Cerebellar nuclear complex (tissue), 1 donor: ENCODE results near the gene MLN.

Experiments
- DNase-seq, 2 experiments: peaks; one replicate each; lab custom pipeline; 2025; lab: John Stamatoyannopoulos, UW

MLN gene, protein sequence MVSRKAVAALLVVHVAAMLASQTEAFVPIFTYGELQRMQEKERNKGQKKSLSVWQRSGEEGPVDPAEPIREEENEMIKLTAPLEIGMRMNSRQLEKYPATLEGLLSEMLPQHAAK

DNA sequence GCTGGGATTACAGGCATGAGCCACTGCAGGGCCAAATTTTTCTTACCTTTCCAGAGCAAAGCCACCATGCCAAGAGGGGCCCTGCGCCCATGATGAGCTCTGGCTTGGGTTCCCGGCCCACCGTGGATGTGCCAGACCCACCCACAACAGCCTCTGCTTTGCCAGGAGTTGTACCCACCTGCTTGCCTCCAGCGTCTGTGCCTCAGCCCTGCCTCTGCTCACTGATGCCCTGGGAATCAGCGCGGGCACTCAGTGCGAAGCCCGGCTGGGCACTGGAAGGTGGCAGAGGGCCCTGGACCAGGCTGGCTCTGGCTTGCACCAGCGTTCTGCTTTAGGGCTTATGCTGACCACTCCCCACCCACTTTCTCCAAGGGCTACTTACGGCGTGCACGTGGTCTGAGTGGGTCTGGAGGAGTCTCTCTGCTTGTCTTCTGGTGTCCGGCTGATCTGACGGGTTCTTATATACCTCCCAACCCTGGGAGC, at the start of gene MLN:
MLN (minus strand) TSS at position 433 of the 483 bp plus-strand sequence. CDS start 2,840 bp downstream, outside the sequence.
- no peak for DNase-seq

GRCh38 chr6:33853026-33853425, 49.2 kb upstream of the MLN start:
- no peak for DNase-seq

- no peak for DNase-seq
Observed at GRCh38 chr6:33851959-33852358, 48.2 kb upstream of the MLN start.

- peak in 1 of 2 experiments; percentile 11 for DNase-seq
Observed at GRCh38 chr6:33850869-33851541, 47.2 kb upstream of the MLN start.

DNA sequence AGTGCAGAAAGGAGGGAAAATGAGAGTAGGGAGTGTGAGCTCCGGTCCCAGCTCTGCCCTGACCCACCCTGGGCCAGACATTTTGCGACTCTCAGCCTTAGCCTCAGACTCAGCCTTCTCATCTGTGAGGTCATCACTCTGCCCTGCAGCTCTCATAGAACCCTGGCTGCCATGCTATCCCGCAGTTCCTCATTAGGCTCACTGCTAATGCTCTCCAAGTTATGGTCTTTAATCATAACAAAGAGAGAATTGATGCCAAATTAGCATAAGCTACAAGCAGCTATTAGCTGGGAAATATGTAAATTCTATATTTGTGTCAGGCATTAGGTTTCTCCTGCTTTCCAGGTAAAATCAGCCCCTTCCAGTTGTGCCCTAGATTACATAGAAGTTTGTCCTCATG, 46.5 kb upstream of the MLN start:
- no peak for DNase-seq

DNA sequence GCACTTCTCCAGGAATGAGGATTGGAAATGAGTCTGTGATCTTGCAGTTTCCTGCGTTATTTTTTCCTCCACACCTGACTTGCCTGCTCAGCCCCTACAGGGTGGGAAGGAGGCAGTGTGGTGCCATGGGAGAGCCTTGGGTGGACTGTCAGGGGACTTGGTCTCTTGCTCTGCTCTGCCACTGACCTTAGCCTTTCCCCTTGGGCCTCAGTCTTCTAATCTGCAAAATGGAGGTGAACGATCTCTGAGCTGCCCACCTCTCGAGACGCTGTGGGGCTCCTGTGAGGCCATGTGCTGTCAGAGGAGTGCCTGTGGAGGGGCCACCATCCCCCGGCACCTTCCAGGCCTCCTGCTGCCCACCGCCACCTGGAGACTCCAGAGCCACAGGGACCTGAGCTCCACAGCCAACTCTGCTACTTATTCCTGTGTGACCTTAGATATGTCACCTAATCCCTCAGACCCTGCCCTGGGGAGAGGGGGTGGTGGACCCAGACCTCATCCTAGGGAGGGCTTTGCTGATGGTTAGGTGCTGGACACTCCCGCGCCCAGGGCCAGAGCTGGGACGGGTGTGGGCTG, 45.8 kb upstream of the MLN start:
- no peak for DNase-seq

- DNase-seq = no peak
Observed at GRCh38 chr6:33848484-33848883, 44.7 kb upstream of the MLN start.

DNA sequence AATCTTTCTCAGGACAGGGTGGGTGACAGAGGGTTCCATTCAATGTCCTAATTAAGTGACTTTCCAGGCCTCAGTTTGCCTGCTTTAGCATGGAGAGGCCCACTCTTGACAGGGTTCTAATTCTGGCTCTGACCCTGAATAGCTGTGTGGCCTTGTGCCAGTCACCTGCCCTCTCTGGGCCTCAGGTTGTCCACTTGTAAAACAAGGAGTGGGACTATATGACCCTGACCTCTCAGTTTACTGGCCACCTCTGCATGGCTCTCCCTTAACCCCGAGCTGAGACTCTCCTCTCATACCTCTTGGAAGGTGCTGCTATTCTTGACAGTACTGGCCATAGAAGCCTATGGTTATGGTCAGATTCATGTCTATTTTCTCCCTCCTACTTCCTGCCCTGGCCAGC, 44.1 kb upstream of the MLN start:
- no peak for DNase-seq

DNA sequence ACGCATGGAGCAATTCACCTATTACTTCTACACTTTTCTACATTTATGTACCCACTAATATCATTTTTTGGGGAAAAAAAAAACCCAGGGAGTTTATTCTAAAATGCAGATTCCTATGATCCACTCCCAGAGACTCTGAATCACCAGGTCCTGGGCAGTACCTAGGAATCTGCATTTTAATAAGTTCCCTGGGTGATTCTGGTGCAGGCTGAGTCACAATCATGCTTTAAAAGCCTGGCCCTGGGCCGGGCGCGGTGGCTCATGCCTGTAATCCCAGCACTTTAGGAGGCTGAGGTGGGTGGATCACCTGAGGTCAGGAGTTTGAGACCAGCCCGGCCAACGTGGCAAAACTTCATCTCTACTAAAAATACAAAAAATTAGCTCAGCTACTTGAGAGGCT, 43.3 kb upstream of the MLN start:
- DNase-seq = no peak

- no peak for DNase-seq
Observed at GRCh38 chr6:33846226-33846625, 42.4 kb upstream of the MLN start.

DNA sequence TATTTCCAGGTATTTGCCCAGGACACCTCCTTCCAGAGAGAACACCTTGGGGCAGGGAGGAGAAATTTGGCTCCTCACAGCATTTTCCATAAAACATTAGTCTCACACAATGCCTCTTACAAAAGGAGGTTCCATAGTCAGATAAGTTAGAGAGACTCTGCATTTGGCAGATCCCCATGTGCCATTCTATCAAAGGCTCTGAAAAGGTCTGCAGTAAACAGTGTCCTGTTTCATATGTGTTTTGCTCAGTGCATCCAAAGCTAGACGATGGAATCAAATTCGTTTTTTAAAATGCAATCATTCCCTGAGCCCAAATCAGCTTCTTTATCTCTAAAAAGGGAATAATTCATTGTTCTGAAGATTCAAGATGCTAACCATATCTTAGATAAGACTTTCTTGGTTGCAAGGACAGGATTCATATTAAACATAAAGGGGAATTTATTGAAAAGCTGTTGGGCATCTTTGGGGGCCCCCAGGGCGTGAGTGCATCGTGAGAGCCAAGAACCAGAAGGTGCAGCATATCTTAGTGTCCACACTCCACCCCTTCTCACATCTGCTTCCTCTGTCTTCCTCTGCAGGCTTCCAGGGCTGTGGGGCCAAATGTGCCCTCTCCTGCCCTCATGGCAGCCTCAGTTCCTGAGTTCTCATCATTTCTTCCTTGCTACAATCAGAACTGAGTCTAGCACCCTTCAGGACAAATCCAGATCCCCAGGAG, 41.4 kb upstream of the MLN start:
- no peak for DNase-seq

- no peak for DNase-seq
Observed at GRCh38 chr6:33843131-33844121, 39.6 kb upstream of the MLN start.

- DNase-seq = no peak
Observed at GRCh38 chr6:33841868-33842267, 38.1 kb upstream of the MLN start.

GRCh38 chr6:33841070-33841469, 37.3 kb upstream of the MLN start:
- no peak for DNase-seq

DNA sequence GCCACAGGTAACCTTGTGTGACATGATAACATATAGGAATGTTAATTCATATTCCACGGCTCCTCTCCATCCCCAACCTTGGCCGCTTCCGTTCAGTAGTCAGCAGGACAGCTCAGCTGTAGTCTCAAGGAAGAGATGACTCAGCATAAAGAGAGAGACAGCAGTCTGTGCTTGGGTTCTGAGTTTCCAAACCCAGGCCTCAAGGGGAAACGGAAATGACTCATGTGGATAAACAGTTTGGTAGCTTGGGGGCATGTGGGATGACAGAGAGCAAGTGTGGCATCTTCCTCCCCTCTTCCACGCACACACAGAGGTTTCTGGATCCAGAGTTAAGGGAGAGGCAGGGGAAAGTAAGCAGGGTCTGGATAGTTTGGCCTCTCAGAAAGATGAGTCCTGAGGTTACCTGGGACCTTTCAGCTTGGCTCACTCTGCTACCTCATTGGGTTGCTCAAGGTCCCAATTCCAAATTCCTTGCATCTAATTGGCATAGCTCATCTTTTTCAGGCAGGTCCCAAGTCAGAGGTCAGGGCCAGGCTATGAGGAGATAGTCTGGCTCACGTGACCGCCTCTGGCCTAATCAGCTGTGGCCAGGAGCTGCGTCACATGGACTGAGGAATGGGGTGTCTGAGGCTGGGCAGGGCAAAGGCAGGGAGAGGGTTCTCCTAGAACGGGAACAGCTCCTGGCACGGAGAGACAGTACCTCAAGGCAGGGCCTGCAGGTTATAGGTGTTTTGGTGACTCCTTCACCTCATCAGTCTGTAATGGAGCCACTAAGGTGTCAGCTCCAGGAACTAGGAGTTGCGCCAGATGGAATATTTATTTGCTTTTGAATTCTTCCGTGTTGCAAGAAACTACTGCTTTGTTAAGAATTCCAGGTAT, 36.5 kb upstream of the MLN start:
- no peak for DNase-seq

DNA sequence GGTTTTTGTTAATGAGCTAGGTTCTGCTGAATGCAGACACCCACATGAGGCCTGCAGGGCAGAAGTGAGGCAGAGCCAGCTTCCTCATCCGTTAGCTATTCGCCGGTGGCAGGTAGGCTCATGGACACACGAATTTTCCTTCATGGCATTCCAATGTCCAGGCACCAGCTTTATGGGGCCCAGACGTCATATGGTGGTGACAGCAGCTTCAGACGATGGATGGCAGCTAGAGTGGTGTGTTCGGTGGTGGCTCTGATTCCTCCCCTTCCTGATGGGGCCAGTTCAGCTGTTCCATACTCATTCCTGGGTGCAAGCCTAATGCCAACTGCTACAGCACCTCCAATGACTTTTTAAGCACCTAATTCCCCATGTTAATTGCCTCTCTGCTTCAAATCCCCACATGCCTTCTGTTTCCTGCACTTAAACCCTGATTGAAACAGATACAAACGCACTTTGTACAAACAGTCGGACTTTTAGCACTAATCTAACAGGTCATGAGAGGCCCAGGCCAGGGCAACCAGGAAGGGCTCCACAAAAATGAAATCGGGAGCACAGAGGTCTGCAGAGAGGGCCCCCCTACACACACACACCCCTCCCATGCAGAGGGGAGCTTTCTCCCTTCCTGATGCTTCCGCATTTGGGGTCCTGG, 35.7 kb upstream of the MLN start:
- DNase-seq = no peak

GRCh38 chr6:33838983-33839382, 35.2 kb upstream of the MLN start:
- no peak for DNase-seq

DNA sequence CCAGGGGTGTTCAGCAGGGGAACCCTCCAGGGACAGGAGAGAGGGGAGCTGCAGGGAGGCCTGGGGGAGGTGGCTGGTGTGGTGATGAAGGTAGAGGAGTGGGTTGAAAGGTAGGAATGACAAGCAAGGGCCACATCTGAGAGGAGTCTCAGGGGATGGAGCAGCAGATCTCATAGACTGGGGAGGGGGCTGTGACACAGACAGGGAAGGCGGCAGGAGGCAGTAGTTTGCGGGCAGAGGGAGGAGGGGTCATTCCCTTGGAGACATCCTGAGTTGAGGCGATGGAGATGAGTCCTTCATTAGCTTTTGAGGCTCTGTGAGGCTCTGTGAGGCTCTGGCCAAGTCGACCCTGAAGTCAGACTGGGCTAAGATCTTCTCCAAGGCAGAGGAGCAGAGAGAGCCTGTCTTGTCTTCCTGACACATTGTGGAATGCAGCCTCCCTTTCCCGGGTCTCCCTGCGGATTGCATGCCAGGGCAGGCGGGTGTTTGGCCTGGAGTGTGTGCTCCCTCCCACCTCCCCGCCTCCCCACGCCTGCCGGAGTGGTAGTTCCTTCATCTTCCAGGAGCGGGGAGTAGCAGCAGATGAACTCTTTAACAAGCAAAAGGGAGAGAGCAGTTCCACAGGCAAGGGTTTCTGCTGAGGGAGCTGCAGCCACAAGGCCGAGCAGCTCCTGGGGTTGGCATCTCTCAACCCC, 34.3 kb upstream of the MLN start:
- no peak for DNase-seq

GRCh38 chr6:33836806-33837469, 33.1 kb upstream of the MLN start:
- no peak for DNase-seq
